Peyer's patch (tissue), 4 donors: ENCODE measurements around the gene TCF7L2.

Experiments used
- POLR2A ChIP-seq, 2 donors: fragments of 450-650 bp; IDR thresholded peaks; one replicate each; pipeline ENCODE4 v1.5.1; 2017; ENCODE audit warnings: antibody characterized with exemption in 2 of 2, mild to moderate bottlenecking in 2 of 2, moderate library complexity in 2 of 2
- TF ChIP-seq, protein P1 (sequence below), 6 experiments: fragments of 450-650 bp in 4 of 6; fragments of 200-600 bp in 2 of 6; sonication (generic) in 1 of 6; IDR thresholded peaks; one replicate each; pipeline ENCODE4 v1.5.1; 2017 to 2019; ENCODE audit warnings: antibody characterized with exemption in 6 of 6, mild to moderate bottlenecking in 3 of 6, moderate library complexity in 1 of 6

- TF ChIP-seq, protein P1, sequence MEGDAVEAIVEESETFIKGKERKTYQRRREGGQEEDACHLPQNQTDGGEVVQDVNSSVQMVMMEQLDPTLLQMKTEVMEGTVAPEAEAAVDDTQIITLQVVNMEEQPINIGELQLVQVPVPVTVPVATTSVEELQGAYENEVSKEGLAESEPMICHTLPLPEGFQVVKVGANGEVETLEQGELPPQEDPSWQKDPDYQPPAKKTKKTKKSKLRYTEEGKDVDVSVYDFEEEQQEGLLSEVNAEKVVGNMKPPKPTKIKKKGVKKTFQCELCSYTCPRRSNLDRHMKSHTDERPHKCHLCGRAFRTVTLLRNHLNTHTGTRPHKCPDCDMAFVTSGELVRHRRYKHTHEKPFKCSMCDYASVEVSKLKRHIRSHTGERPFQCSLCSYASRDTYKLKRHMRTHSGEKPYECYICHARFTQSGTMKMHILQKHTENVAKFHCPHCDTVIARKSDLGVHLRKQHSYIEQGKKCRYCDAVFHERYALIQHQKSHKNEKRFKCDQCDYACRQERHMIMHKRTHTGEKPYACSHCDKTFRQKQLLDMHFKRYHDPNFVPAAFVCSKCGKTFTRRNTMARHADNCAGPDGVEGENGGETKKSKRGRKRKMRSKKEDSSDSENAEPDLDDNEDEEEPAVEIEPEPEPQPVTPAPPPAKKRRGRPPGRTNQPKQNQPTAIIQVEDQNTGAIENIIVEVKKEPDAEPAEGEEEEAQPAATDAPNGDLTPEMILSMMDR (IDR thresholded peaks at IDR 0.05): no peak
- TF ChIP-seq POLR2A (IDR thresholded peaks at IDR 0.05): no peak
Measured at GRCh38 chr10:113108948-113109347, 158.9 kb downstream of the TCF7L2 start.
